ENCODE measurements around the gene STARD5. TPM values are rescaled to one million over a fixed set of nuclear protein-coding genes. Genes with fewer than 3 reads are reported as not detected.

The STARD5 gene
- total RNA-seq, 4 donors from 2014 or later = 2.7 to 8.0 (median 5.0) TPM

- ATAC-seq (ENCODE audit: low FRiP score) (no peak), DNase-seq (ENCODE audit: low spot score) (no peak)
- no peak for TF ChIP-seq CTCF (IDR thresholded peaks at IDR 0.05)
Measured at GRCh38 chr15:81286621-81287121, 37.3 kb downstream of the STARD5 start.

GRCh38 chr15:81285461-81285860 lies 38.5 kb downstream of the STARD5 start:
- ATAC-seq (ENCODE audit: low FRiP score) = no peak
- TF ChIP-seq CTCF (IDR thresholded peaks at IDR 0.05) = no peak
- DNase-seq (ENCODE audit: low spot score) = no peak

GRCh38 chr15:81284256-81285031 lies 39.5 kb downstream of the STARD5 start:
- TF ChIP-seq CTCF (IDR thresholded peaks at IDR 0.05) = no peak
- ATAC-seq (ENCODE audit: low FRiP score) = no peak
- DNase-seq (ENCODE audit: low spot score) = no peak

- ATAC-seq (ENCODE audit: low FRiP score) (no peak), DNase-seq (ENCODE audit: low spot score) (no peak)
- no peak for TF ChIP-seq CTCF (IDR thresholded peaks at IDR 0.05)
Measured at GRCh38 chr15:81282911-81283310, 41.0 kb downstream of the STARD5 start.

- DNase-seq (ENCODE audit: low spot score) (no peak), ATAC-seq (ENCODE audit: low FRiP score) (no peak)
- no peak for TF ChIP-seq CTCF (IDR thresholded peaks at IDR 0.05)
Measured at GRCh38 chr15:81282606-81282895, 41.4 kb downstream of the STARD5 start.

- TF ChIP-seq CTCF (IDR thresholded peaks at IDR 0.05) = no peak
- no peak for DNase-seq (ENCODE audit: low spot score)
- ATAC-seq (ENCODE audit: low FRiP score) = no peak
Measured at GRCh38 chr15:81281766-81282605, 42.0 kb downstream of the STARD5 start.

GRCh38 chr15:81281456-81281735 lies 42.5 kb downstream of the STARD5 start:
- no peak for ATAC-seq (ENCODE audit: low FRiP score)
- DNase-seq (ENCODE audit: low spot score) = no peak
- TF ChIP-seq CTCF (IDR thresholded peaks at IDR 0.05) = no peak

Measured in omental fat pad (tissue), 4 donors.